ENCODE measurements around the gene NCBP3. TPM values are rescaled to one million over a fixed set of nuclear protein-coding genes. Genes with fewer than 3 reads are reported as not detected.
A peak's percentile ranks its signal among the peaks of the same experiment; 100 is the strongest.

NCBP3 gene
- total and polyA plus RNA-seq, 2 of the 8 experiments (the other 6 are each of a cell fraction or from before 2014, with no cell fraction given), result 19.6 to 46.1 TPM

GRCh38 chr17:3845621-3846436, at the start of gene NCBP3 (continued):
- TF ChIP-seq RXRA (IDR thresholded peaks at IDR 0.05; ENCODE audit: insufficient read depth, low read depth, low read length) (0 out of 2 replicates have a peak, but pooled peaks have one; percentile 48), SIN3A (conservative IDR thresholded peaks at IDR 0.05 in 1 of 2, IDR thresholded peaks at IDR 0.05 in 1 of 2; ENCODE audit: low read depth in 1 of 2, low read length in 2 of 2) (peak; percentile 70 to 89; a peak in 2 of 4 replicates), TCF12 (IDR thresholded peaks at IDR 0.05; ENCODE audit: low read depth, low read length) (0 out of 2 replicates have a peak, but pooled peaks have one; percentile 31), KDM4A (IDR thresholded peaks at IDR 0.05; ENCODE audit: low read depth, low read length, severe bottlenecking) (peak; percentile 29), YY1 (IDR thresholded peaks at IDR 0.05; ENCODE audit: low read depth, low read length) (peak; percentile 96)
